ENCODE measurements around the gene SLC22A17.
"Not testable (repeated sequence)": the region's sequence is repeated elsewhere in the genome, so short reads cannot be mapped to it uniquely, and the experiment has no call there.

SLC22A17 gene

GRCh38 chr14:23327947-23328744 is 24.5 kb downstream of the SLC22A17 start:
- DNase-seq: peak; percentile 69 to 75

- DNase-seq: no peak
Measured at GRCh38 chr14:23326491-23327332, 26.0 kb downstream of the SLC22A17 start.

- DNase-seq: not testable (repeated sequence)
Measured at GRCh38 chr14:23325746-23326145, 26.9 kb downstream of the SLC22A17 start.

GRCh38 chr14:23324993-23325392 is 27.7 kb downstream of the SLC22A17 start:
- DNase-seq: no peak

- no peak for DNase-seq
Measured at GRCh38 chr14:23324455-23324846, 28.2 kb downstream of the SLC22A17 start.

GRCh38 chr14:23323838-23324454 is 28.7 kb downstream of the SLC22A17 start:
- no peak for DNase-seq

GRCh38 chr14:23322568-23323517 is 29.8 kb downstream of the SLC22A17 start:
- DNase-seq: no peak

GRCh38 chr14:23321572-23322547 is 30.8 kb downstream of the SLC22A17 start:
- peak in 1 of 2 experiments; percentile 18 for DNase-seq

GRCh38 chr14:23320584-23321571 is 31.8 kb downstream of the SLC22A17 start, which contains the start of gene PABPN1:
Gene PABPN1 (plus strand): TSS chr14:23321457. CDS start chr14:23321470, 13 bp downstream.
- DNase-seq: peak; percentile 99 to 100

- DNase-seq: no peak
Measured at GRCh38 chr14:23319746-23320583, 32.7 kb downstream of the SLC22A17 start.

- no peak for DNase-seq
Measured at GRCh38 chr14:23316300-23316699, 36.4 kb downstream of the SLC22A17 start.

- no peak for DNase-seq
Measured at GRCh38 chr14:23310546-23310945, 42.1 kb downstream of the SLC22A17 start.

GRCh38 chr14:23308721-23309445 is 43.8 kb downstream of the SLC22A17 start:
- no peak for DNase-seq

GRCh38 chr14:23307687-23308644 is 44.7 kb downstream of the SLC22A17 start:
- no peak for DNase-seq

- no peak for DNase-seq
Measured at GRCh38 chr14:23307146-23307530, 45.5 kb downstream of the SLC22A17 start.

GRCh38 chr14:23306412-23307145 is 46.1 kb downstream of the SLC22A17 start, which contains the start of gene BCL2L2:
Gene BCL2L2 (plus strand): TSS chr14:23306833. CDS start chr14:23307768, 935 bp downstream.
- peak; percentile 61 to 67 for DNase-seq
